Upper lobe of left lung (tissue), 6 donors: ENCODE measurements around the gene TRPM2. TPM values are rescaled to one million over a fixed set of nuclear protein-coding genes. Genes with fewer than 3 reads are reported as not detected.
"Not testable (repeated sequence)": the region's sequence is repeated elsewhere in the genome, so short reads cannot be mapped to it uniquely, and the experiment has no call there.

Source experiments
- ATAC-seq, 2 donors: fragments of 200-7000 bp; cut with Tn5 transposase; one replicate each; pipeline ENCODE4 v1.9.1; 2022; ENCODE audit warnings: mild to moderate bottlenecking in 2 of 2, moderate library complexity in 2 of 2; ENCODE audit not compliant: low FRiP score in 2 of 2
- DNase-seq, 2 donors: peaks; one replicate each; pipeline ENCODE4 v3.0.0-alpha.2; 2019 to 2020
- H3K27ac ChIP-seq, 4 donors: fragments of 200-600 bp; sonication (generic); one replicate each; pipeline ENCODE4 v1.5.1; 2016 to 2019
- H3K27me3 ChIP-seq, 4 donors: fragments of 200-600 bp; sonication (generic); one replicate each; pipeline ENCODE4 v1.5.1; 2017 to 2019
- H3K36me3 ChIP-seq, 4 donors: fragments of 200-600 bp; sonication (generic); one replicate each; pipeline ENCODE4 v1.5.1; 2016 to 2019
- H3K4me1 ChIP-seq, 4 donors: fragments of 200-600 bp; sonication (generic); one replicate each; pipeline ENCODE4 v1.5.1; 2018 to 2019
- H3K4me3 ChIP-seq, 4 donors: fragments of 200-600 bp; sonication (generic); one replicate each; pipeline ENCODE4 v1.5.1; 2017 to 2019; ENCODE audit warnings: mild to moderate bottlenecking in 2 of 4, moderate library complexity in 1 of 4
- H3K9me3 ChIP-seq, 4 donors: fragments of 200-600 bp; sonication (generic); one replicate each; pipeline ENCODE4 v1.5.1; 2018 to 2019
- CTCF ChIP-seq, 6 experiments: fragments of 450-650 bp in 4 of 6; fragments of 200-600 bp in 2 of 6; sonication (generic) in 2 of 6; IDR thresholded peaks; one replicate each; pipeline ENCODE4 v1.5.1; 2016 to 2019; ENCODE audit warnings: antibody characterized with exemption in 6 of 6
- EP300 ChIP-seq, 4 donors: sonication (generic); formaldehyde crosslinking; IDR thresholded peaks; one replicate each; pipeline ENCODE4 v1.5.1; 2017; ENCODE audit warnings: antibody characterized with exemption in 4 of 4, control low read depth in 2 of 4
- POLR2A ChIP-seq, 4 donors: fragments of 450-650 bp; IDR thresholded peaks; one replicate each; pipeline ENCODE4 v1.5.1; 2016 to 2017; ENCODE audit warnings: antibody characterized with exemption in 4 of 4, mild to moderate bottlenecking in 2 of 4
- POLR2AphosphoS5 ChIP-seq, 2 donors: sonication (generic); formaldehyde crosslinking; IDR thresholded peaks; one replicate each; pipeline ENCODE4 v1.5.1; 2017; ENCODE audit warnings: antibody characterized with exemption in 2 of 2
- WGBS, 2 donors: methylation state at CpG; one replicate each; pipeline ENCODE4 v1.1.5; 2017 to 2018; 5-methylcytosine and 5-hydroxymethylcytosine counted together
- total RNA-seq, 6 donors: library from RNA; depleted of rRNA in 4 of 6; stranded (reverse); fragments of >200 nt in 4 of 6; gene quantifications; one replicate each; pipeline versions ENCODE4 v1.1.0 to v1.2.1, GENCODE V29; 2016 to 2021
- donor health status: DM: no; HTN: no; CAD: no; lungs with moderate emphysema.
- donor health status: DM: no; HTN: yes; CAD: no; lungs with severe emphysema.

TRPM2 gene
- total RNA-seq, 6 donors from 2014 or later = 2.2 to 37.7 (median 12.7) TPM

DNA sequence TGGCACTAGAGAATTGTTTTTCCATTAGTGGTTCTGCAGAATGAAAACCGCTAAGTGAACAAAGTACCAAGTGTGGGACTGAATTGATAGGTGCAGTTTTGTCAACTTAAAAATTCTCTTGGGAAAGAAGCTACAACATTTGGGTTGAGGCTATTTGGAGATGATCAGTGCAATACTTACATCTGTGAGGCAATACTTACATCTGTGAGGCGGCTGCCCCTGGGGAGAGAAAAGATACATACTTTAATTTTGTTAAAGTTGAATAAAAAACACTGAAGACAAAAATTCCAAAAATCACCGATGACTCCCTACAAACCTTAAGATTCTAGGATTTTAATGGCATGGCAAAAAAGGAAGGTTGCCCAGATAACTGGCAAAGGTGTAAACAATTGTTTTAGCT, 16.0 kb upstream of the TRPM2 start:
- Histone ChIP-seq H3K27ac (peak overlapping the region in 2 of 4 donors; percentile 54 to 95), H3K9me3 (no peaks in the 10 kb centered on the region), H3K36me3 (peaks cover 0 to 22% (median 11%) of the 10 kb centered on the region in 4 donors), H3K27me3 (no peaks in the 10 kb centered on the region), H3K4me3 (no peak overlapping the region), H3K4me1 (peaks cover 8 to 21% (median 13%) of the 10 kb centered on the region in 4 donors)
- 86 to 87% methylated on average over 3 of the region's 3 CpGs for WGBS, 2 donors
- DNase-seq = no peak
- TF ChIP-seq EP300 (IDR thresholded peaks at IDR 0.05) = no peak
- no peak for TF ChIP-seq CTCF (IDR thresholded peaks at IDR 0.05)
- TF ChIP-seq POLR2AphosphoS5 (IDR thresholded peaks at IDR 0.05) = no peak
- no peak for TF ChIP-seq POLR2A (IDR thresholded peaks at IDR 0.05)
- ATAC-seq = no peak

GRCh38 chr21:44337941-44338895, 15.2 kb upstream of the TRPM2 start:
- ATAC-seq = peak; percentile 45 to 50
- peaks cover 8 to 21% (median 13%) of the 10 kb centered on the region in 4 donors for H3K4me1 ChIP-seq
- peaks cover 0 to 19% (median 9%) of the 10 kb centered on the region in 4 donors for H3K36me3 ChIP-seq
- peak; percentile 68 to 89 for DNase-seq
- H3K4me3 ChIP-seq = peak overlapping the region; percentile 31 to 87 (median 62)
- WGBS, 2 donors = 12 to 46% methylated on average over 6 to 17 of the region's 47 CpGs
- H3K9me3 ChIP-seq = no peaks in the 10 kb centered on the region
- TF ChIP-seq POLR2A (IDR thresholded peaks at IDR 0.05) (no peak), POLR2AphosphoS5 (IDR thresholded peaks at IDR 0.05) (peak; percentile 14 to 21), CTCF (IDR thresholded peaks at IDR 0.05) (peak in 4 of 6 experiments; percentile 16 to 42 (median 32)), EP300 (IDR thresholded peaks at IDR 0.05) (no peak)
- no peaks in the 10 kb centered on the region for H3K27me3 ChIP-seq
- H3K27ac ChIP-seq = peak overlapping the region; percentile 54 to 98 (median 96)

GRCh38 chr21:44338971-44339910, 14.2 kb upstream of the TRPM2 start, which contains the start of gene CFAP410:
CFAP410 (minus strand) TSS chr21:44339390; CDS start chr21:44339194, 196 bp downstream.
- no peaks in the 10 kb centered on the region for H3K27me3 ChIP-seq
- TF ChIP-seq CTCF (IDR thresholded peaks at IDR 0.05) (peak in 2 of 6 experiments; percentile 21 to 38), POLR2AphosphoS5 (IDR thresholded peaks at IDR 0.05) (peak; percentile 98 to 99), EP300 (IDR thresholded peaks at IDR 0.05) (peak in 1 of 4 donors; percentile 82), POLR2A (IDR thresholded peaks at IDR 0.05) (peak; percentile 85 to 99 (median 94))
- 0 to 7% methylated on average over 8 to 39 of the region's 90 CpGs for WGBS, 2 donors
- peaks cover 8 to 21% (median 13%) of the 10 kb centered on the region in 4 donors for H3K4me1 ChIP-seq
- no peaks in the 10 kb centered on the region for H3K9me3 ChIP-seq
- DNase-seq (peak; percentile 92 to 99), ATAC-seq (peak; percentile 96)
- H3K27ac ChIP-seq = peak within 1 kb of the TSS; percentile 95 to 98 (median 96)
- H3K4me3 ChIP-seq = peak within 1 kb of the TSS; percentile 31 to 87 (median 82)
- H3K36me3 ChIP-seq = peaks cover 0 to 19% (median 9%) of the 10 kb centered on the region in 4 donors

- not testable (repeated sequence) for H3K9me3 ChIP-seq, H3K27ac ChIP-seq, DNase-seq, H3K27me3 ChIP-seq, H3K36me3 ChIP-seq, ATAC-seq, H3K4me3 ChIP-seq
- H3K4me1 ChIP-seq = peaks cover 8 to 21% (median 13%) of the 10 kb centered on the region in 4 donors
- 68 to 81% methylated on average over 12 of the region's 12 CpGs for WGBS, 2 donors
These were observed 11.5 kb upstream of the TRPM2 start for GRCh38 chr21:44341726-44342458.

GRCh38 chr21:44342981-44343380, 10.4 kb upstream of the TRPM2 start:
- not testable (repeated sequence) for ATAC-seq, H3K27me3 ChIP-seq, H3K36me3 ChIP-seq, H3K9me3 ChIP-seq, H3K27ac ChIP-seq, DNase-seq, H3K4me3 ChIP-seq
- 76 to 77% methylated on average over 8 of the region's 8 CpGs for WGBS, 2 donors
- H3K4me1 ChIP-seq = peaks cover 9 to 21% (median 14%) of the 10 kb centered on the region in 4 donors
